NK-92 (cell line): ENCODE measurements around the gene PLA2G10.
"Not testable (repeated sequence)": the region's sequence is repeated elsewhere in the genome, so short reads cannot be mapped to it uniquely, and the experiment has no call there.

Experiments used
- DNase-seq: peaks from one replicate; lab custom pipeline; 2025; ENCODE audit not compliant: unreplicated experiment; lab: John Stamatoyannopoulos, UW

PLA2G10 gene

GRCh38 chr16:14667347-14668266, 26.5 kb downstream of the PLA2G10 start:
- no peak for DNase-seq

GRCh38 chr16:14658063-14658462, 36.0 kb downstream of the PLA2G10 start:
- no peak for DNase-seq

- DNase-seq, result no peak
Observed at GRCh38 chr16:14652726-14653125, 41.4 kb downstream of the PLA2G10 start.

- DNase-seq, result no peak
Observed at GRCh38 chr16:14650629-14651028, 43.5 kb downstream of the PLA2G10 start.

- no peak for DNase-seq
Observed at GRCh38 chr16:14649816-14650215, 44.3 kb downstream of the PLA2G10 start.

- no peak for DNase-seq
Observed at GRCh38 chr16:14641926-14642325, 52.2 kb downstream of the PLA2G10 start.

GRCh38 chr16:14641206-14641605, 52.9 kb downstream of the PLA2G10 start:
- DNase-seq, result no peak

- DNase-seq, result no peak
Observed at GRCh38 chr16:14640538-14640937, 53.6 kb downstream of the PLA2G10 start.

- DNase-seq, result not testable (repeated sequence)
Observed at GRCh38 chr16:14636951-14637240, 57.2 kb downstream of the PLA2G10 start.

- not testable (repeated sequence) for DNase-seq
Observed at GRCh38 chr16:14636179-14636950, 57.7 kb downstream of the PLA2G10 start.

GRCh38 chr16:14635395-14636165, 58.5 kb downstream of the PLA2G10 start:
- no peak for DNase-seq

- DNase-seq, result no peak
Observed at GRCh38 chr16:14634389-14634725, 59.8 kb downstream of the PLA2G10 start.

- peak; percentile 95 for DNase-seq
Observed at GRCh38 chr16:14632693-14633569, 61.2 kb downstream of the PLA2G10 start, which contains the start of gene BFAR. TSS of gene BFAR (plus strand) at chr16:14632951. CDS start at chr16:14644347, 11,396 bp downstream.

GRCh38 chr16:14630620-14631330, 63.3 kb downstream of the PLA2G10 start:
- not testable (repeated sequence) for DNase-seq

- peak; percentile 70 for DNase-seq
Observed at GRCh38 chr16:14629919-14630619, 64.0 kb downstream of the PLA2G10 start, which contains the start of gene PARN. TSS of gene PARN (minus strand) at chr16:14630260. CDS start at chr16:14630125, 135 bp downstream.

- no peak for DNase-seq
Observed at GRCh38 chr16:14629612-14629918, 64.5 kb downstream of the PLA2G10 start.

GRCh38 chr16:14628806-14629611, 65.1 kb downstream of the PLA2G10 start:
- no peak for DNase-seq

GRCh38 chr16:14627078-14627477, 67.0 kb downstream of the PLA2G10 start:
- no peak for DNase-seq
